B cell (primary cell): ENCODE results near the gene NSF. TPM values are rescaled to one million over a fixed set of nuclear protein-coding genes. Genes with fewer than 3 reads are reported as not detected.

ENCODE experiments used
- ATAC-seq: fragments of 200-7000 bp; cut with Tn5 transposase; one replicate; pipeline ENCODE4 v1.10.0; 2021; ENCODE audit warnings: low read depth, mild to moderate bottlenecking, moderate number of reproducible peaks, moderate library complexity
- CTCF ChIA-PET: fragments of 350-600 bp; sonication (Branson Sonifier 250); formaldehyde crosslinking; loops from one replicate; lab custom pipeline; 2021; ENCODE audit warnings: antibody characterized with exemption, inconsistent platforms; lab: Charles Lee
- POLR2A ChIA-PET: fragments of 350-600 bp; sonication (Branson Sonifier 250); formaldehyde crosslinking; loops from one replicate; lab custom pipeline; 2021; ENCODE audit warnings: antibody characterized with exemption; lab: Charles Lee
- DNase-seq: peaks from one replicate; pipeline ENCODE4 v3.0.0; 2013
- H2AFZ ChIP-seq: 2 replicates; pipeline ENCODE4 v1.6.1; 2012; ENCODE audit warnings: mild to moderate bottlenecking, low read depth, low read length; ENCODE audit not compliant: insufficient read depth, poor library complexity, severe bottlenecking
- H3K27ac ChIP-seq, 2 donors: 1 replicate in 1 of 2; 2 replicates in 1 of 2; pipeline ENCODE4 v1.5.1; 2012 to 2013; ENCODE audit warnings: low read length in 2 of 2, mild to moderate bottlenecking in 2 of 2, moderate library complexity in 1 of 2
- H3K27me3 ChIP-seq, 4 experiments: fragments of 200-600 bp in 1 of 4; sonication (generic) in 1 of 4; replicated peaks in 1 of 4; 1 replicate in 2 of 4; 2 replicates in 2 of 4; pipeline versions ENCODE4 v1.6.1 to v1.7.0; 2013 to 2016; ENCODE audit warnings: low read length in 3 of 4, mild to moderate bottlenecking in 2 of 4, mixed read lengths in 1 of 4, moderate library complexity in 1 of 4; ENCODE audit not compliant: insufficient read depth in 4 of 4, control insufficient read depth in 3 of 4; ENCODE audit errors: control extremely low read depth in 1 of 4
- H3K36me3 ChIP-seq, 2 experiments: replicated peaks in 1 of 2; 1 replicate in 1 of 2; 2 replicates in 1 of 2; pipeline versions ENCODE4 v1.6.1 to v1.7.1; 2013; ENCODE audit warnings: low read length in 1 of 2; ENCODE audit not compliant: insufficient read depth in 2 of 2, control insufficient read depth in 1 of 2; ENCODE audit errors: control extremely low read depth in 1 of 2, extremely low read depth in 1 of 2
- H3K4me1 ChIP-seq, 2 donors: fragments of 200-600 bp in 1 of 2; sonication (generic) in 1 of 2; 1 replicate in 1 of 2; 2 replicates in 1 of 2; pipeline versions ENCODE4 v1.5.1 to v1.6.1; 2013 to 2017; ENCODE audit warnings: low read length in 2 of 2; ENCODE audit not compliant: control insufficient read depth in 2 of 2, insufficient read depth in 2 of 2
- H3K4me2 ChIP-seq: replicated peaks from 2 replicates; pipeline ENCODE3; 2012; ENCODE audit warnings: mild to moderate bottlenecking, low read depth, low read length; ENCODE audit not compliant: poor library complexity, severe bottlenecking
- H3K4me3 ChIP-seq, 5 experiments: fragments of 200-600 bp in 1 of 5; sonication (generic) in 1 of 5; 1 replicate in 3 of 5; 2 replicates in 2 of 5; pipeline versions ENCODE4 v1.5.1 to v1.7.0; 2011 to 2016; ENCODE audit warnings: low read length in 4 of 5, mild to moderate bottlenecking in 4 of 5, low read depth in 2 of 5, control low read depth in 1 of 5, moderate library complexity in 1 of 5; ENCODE audit not compliant: insufficient read depth in 1 of 5; ENCODE audit errors: control extremely low read depth in 1 of 5, extremely low read depth in 1 of 5
- H3K79me2 ChIP-seq: fragments of 200-600 bp; sonication (generic); one replicate; pipeline ENCODE4 v1.6.0; 2016; ENCODE audit warnings: low read length; ENCODE audit not compliant: control insufficient read depth, insufficient read depth
- H3K9ac ChIP-seq: fragments of 200-600 bp; sonication (generic); 2 replicates; pipeline ENCODE4 v1.6.1; 2017; ENCODE audit warnings: mild to moderate bottlenecking, low read length, moderate library complexity
- H3K9me3 ChIP-seq, 3 donors: one replicate each; pipeline versions ENCODE4 v1.6.1 to v1.7.1; 2013; ENCODE audit warnings: low read length in 2 of 3; ENCODE audit not compliant: control insufficient read depth in 2 of 3, insufficient read depth in 1 of 3; ENCODE audit errors: control extremely low read depth in 1 of 3
- H4K20me1 ChIP-seq: 2 replicates; pipeline ENCODE4 v1.6.0; 2012; ENCODE audit warnings: mild to moderate bottlenecking, low read length; ENCODE audit not compliant: insufficient read depth, control insufficient read depth, poor library complexity, severe bottlenecking
- H3K27ac Mint-ChIP-seq: one replicate; pipeline ENCODE4 v1.8.0; 2021; ENCODE audit warnings: mixed read lengths
- H3K27me3 Mint-ChIP-seq: one replicate; pipeline ENCODE4 v1.8.0; 2021; ENCODE audit warnings: mixed read lengths
- H3K4me1 Mint-ChIP-seq: one replicate; pipeline ENCODE4 v1.8.0; 2021; ENCODE audit warnings: mixed read lengths
- H3K4me3 Mint-ChIP-seq: one replicate; pipeline ENCODE4 v1.8.0; 2021; ENCODE audit warnings: mixed read lengths
- H3K9me3 Mint-ChIP-seq: one replicate; pipeline ENCODE4 v1.8.0; 2022; ENCODE audit warnings: mixed read lengths; ENCODE audit not compliant: insufficient read depth
- EZH2 ChIP-seq: IDR thresholded peaks from 2 replicates; pipeline ENCODE4 v1.6.1; 2012; ENCODE audit warnings: borderline replicate concordance, low read depth, mild to moderate bottlenecking, moderate library complexity, low read length; ENCODE audit not compliant: insufficient read depth, poor library complexity, severe bottlenecking
- WGBS: methylation state at CpG from one replicate; pipeline ENCODE4 v1.1.5; 2013; ENCODE audit warnings: missing lambda C conversion rate; ENCODE audit not compliant: insufficient coverage; 5-methylcytosine and 5-hydroxymethylcytosine counted together
- intact Hi-C: fragments of 100-400 bp; cut with micrococcal nuclease; formaldehyde crosslinking; loops from one replicate; pipeline ENCODE4 v1.10.0; 2022
- polyA plus RNA-seq: library from polyadenylated mRNA; depleted of rRNA; stranded (reverse); fragments of >200 nt; gene quantifications from 2 replicates; pipeline ENCODE4 v1.2.3, GENCODE V29; 2012
- total RNA-seq, 2 donors: library from RNA; stranded (reverse); fragments of 120-200 nt in 1 of 2; gene quantifications; 1 replicate in 1 of 2; 2 replicates in 1 of 2; pipeline versions ENCODE4 v1.2.3 to v1.2.4, GENCODE V29; 2013 to 2022
- TF ChIP-seq, protein P1 (sequence below): fragments of 200-600 bp; IDR thresholded peaks from one replicate; pipeline ENCODE4 v1.8.0; 2022; ENCODE audit warnings: antibody characterized with exemption, mild to moderate bottlenecking

NSF gene
- total and polyA plus RNA-seq, 2 donors (not counting 1 experiment from before 2014, with no cell fraction given): 10.9 to 91.0 TPM

DNA sequence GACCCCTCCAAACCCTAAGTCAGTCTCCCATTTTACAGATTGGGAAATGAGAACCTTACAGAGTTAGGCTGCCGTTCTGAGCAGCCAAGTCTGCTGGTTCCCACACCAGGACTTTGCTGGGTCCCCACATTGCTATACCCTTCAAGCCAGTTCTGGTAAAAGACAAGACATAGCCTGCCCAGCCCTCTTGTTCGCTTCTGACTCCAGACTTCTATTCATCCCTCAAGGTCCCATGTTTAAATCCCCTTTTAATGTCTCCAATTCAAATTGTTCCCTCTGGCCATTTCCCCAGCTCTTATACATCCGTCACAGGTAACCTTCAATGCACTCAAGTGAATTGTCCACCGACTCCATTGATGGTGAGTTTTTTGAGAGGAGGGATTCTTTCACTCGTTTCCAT, 197.8 kb downstream of the NSF start:
- CTCF ChIA-PET: no interaction called here
- Histone ChIP-seq H3K27me3 (peaks cover 0 to 16% (median 0%) of the 10 kb centered on the region in 4 experiments), H3K36me3 (no peaks in the 10 kb centered on the region), H3K9ac (no peak overlapping the region), H3K79me2 (no peaks in the 10 kb centered on the region), H3K27ac (no peak overlapping the region), H4K20me1 (no peaks in the 10 kb centered on the region), H3K9me3 (peaks cover 0 to 17% (median 4%) of the 10 kb centered on the region in 3 donors), H3K4me3 (no peak overlapping the region), H3K4me1 (no peaks in the 10 kb centered on the region), H2AFZ (no peak overlapping the region), H3K4me2 (no peak overlapping the region)
- Mint-ChIP-seq H3K4me1 (no peaks in the 10 kb centered on the region), H3K4me3 (no peak overlapping the region), H3K27ac (no peak overlapping the region), H3K27me3 (peaks cover 26% of the 10 kb centered on the region), H3K9me3 (no peaks in the 10 kb centered on the region)
- DNase-seq: no peak
- no peak for TF ChIP-seq EZH2
- TF ChIP-seq, protein P1, sequence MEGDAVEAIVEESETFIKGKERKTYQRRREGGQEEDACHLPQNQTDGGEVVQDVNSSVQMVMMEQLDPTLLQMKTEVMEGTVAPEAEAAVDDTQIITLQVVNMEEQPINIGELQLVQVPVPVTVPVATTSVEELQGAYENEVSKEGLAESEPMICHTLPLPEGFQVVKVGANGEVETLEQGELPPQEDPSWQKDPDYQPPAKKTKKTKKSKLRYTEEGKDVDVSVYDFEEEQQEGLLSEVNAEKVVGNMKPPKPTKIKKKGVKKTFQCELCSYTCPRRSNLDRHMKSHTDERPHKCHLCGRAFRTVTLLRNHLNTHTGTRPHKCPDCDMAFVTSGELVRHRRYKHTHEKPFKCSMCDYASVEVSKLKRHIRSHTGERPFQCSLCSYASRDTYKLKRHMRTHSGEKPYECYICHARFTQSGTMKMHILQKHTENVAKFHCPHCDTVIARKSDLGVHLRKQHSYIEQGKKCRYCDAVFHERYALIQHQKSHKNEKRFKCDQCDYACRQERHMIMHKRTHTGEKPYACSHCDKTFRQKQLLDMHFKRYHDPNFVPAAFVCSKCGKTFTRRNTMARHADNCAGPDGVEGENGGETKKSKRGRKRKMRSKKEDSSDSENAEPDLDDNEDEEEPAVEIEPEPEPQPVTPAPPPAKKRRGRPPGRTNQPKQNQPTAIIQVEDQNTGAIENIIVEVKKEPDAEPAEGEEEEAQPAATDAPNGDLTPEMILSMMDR: no peak
- intact Hi-C loops: no loop called here
- ATAC-seq: no peak
- 100% methylated on average over 4 of the region's 5 CpGs for WGBS
- POLR2A ChIA-PET: no interaction called here

DNA sequence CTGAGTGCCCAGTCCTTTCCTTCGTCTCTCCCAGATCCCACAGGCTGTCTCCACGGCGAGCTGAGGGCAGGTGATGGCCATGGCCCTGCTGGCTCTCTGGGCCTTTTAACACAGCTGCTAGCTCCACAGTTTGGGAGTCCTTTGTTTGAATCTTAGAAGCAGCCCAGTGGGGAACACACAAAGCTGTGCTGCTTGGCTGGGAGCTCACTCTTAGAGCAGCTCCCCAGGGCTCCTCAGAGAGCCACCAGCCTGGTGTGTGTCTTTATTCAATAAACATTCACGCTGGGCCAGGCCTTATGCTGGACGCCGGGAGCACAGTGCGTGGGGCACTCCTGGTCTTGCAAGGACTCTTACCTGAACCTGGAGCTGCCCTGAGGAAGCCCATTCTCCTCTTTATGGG, 198.3 kb downstream of the NSF start:
- H3K27me3 ChIP-seq: peaks cover 0 to 18% (median 0%) of the 10 kb centered on the region in 4 experiments
- ATAC-seq: no peak
- ChIA-PET CTCF (no interaction called here), POLR2A (no interaction called here)
- H4K20me1 ChIP-seq: no peaks in the 10 kb centered on the region
- no peak overlapping the region for H3K27ac ChIP-seq
- intact Hi-C loops: no loop called here
- H3K27ac Mint-ChIP-seq: no peak overlapping the region
- H3K4me3 ChIP-seq: no peak overlapping the region
- DNase-seq: no peak
- no peaks in the 10 kb centered on the region for H3K4me1 Mint-ChIP-seq
- H3K9me3 Mint-ChIP-seq: no peaks in the 10 kb centered on the region
- TF ChIP-seq, protein P1: no peak
- no peak for TF ChIP-seq EZH2
- no peak overlapping the region for H2AFZ ChIP-seq
- H3K9ac ChIP-seq: no peak overlapping the region
- H3K79me2 ChIP-seq: no peaks in the 10 kb centered on the region
- H3K4me3 Mint-ChIP-seq: no peak overlapping the region
- H3K36me3 ChIP-seq: no peaks in the 10 kb centered on the region
- H3K4me2 ChIP-seq: no peak overlapping the region
- WGBS: 95% methylated on average over 7 of the region's 7 CpGs
- H3K27me3 Mint-ChIP-seq: peaks cover 30% of the 10 kb centered on the region
- peaks cover 0 to 17% (median 4%) of the 10 kb centered on the region in 3 donors for H3K9me3 ChIP-seq
- no peaks in the 10 kb centered on the region for H3K4me1 ChIP-seq
